ENCODE measurements around the gene IGBP1. TPM values are rescaled to one million over a fixed set of nuclear protein-coding genes. Genes with fewer than 3 reads are reported as not detected.
"Not testable (repeated sequence)": the region's sequence is repeated elsewhere in the genome, so short reads cannot be mapped to it uniquely, and the experiment has no call there.

Gene IGBP1
- total RNA-seq, 2 experiments from 2014 or later, result 50.8 to 51.5 TPM

GRCh38 chrX:70169281-70169680 is 36.0 kb downstream of the IGBP1 start:
- intact Hi-C loops (cut with micrococcal nuclease), result no loop called here
- ChIA-PET POLR2A (no interaction called here), CTCF (interaction anchor here (0.8 kb wide), 1 partner anchor 28 kb away, joined by 3 read pairs; no protein-coding TSS in a partner anchor)
- Mint-ChIP-seq H3K36me3 (no peaks in the 10 kb centered on the region), H3K27ac (no peak overlapping the region), H3K4me1 (ENCODE audit: low read depth) (peaks cover 6% of the 10 kb centered on the region), H3K4me3 (no peak overlapping the region), H3K9me3 (no peaks in the 10 kb centered on the region), H3K27me3 (no peaks in the 10 kb centered on the region)
- DNase-seq, result no peak

- Mint-ChIP-seq H3K4me1 (ENCODE audit: low read depth) (peaks cover 12% of the 10 kb centered on the region), H3K27ac (no peak overlapping the region), H3K36me3 (no peaks in the 10 kb centered on the region), H3K9me3 (no peaks in the 10 kb centered on the region), H3K27me3 (no peaks in the 10 kb centered on the region), H3K4me3 (no peak overlapping the region)
- ChIA-PET POLR2A (no interaction called here), CTCF (no interaction called here)
- no peak for DNase-seq
- intact Hi-C loops (cut with micrococcal nuclease), result no loop called here
Measured at GRCh38 chrX:70171624-70172023, 38.4 kb downstream of the IGBP1 start.

GRCh38 chrX:70172221-70172620 is 39.0 kb downstream of the IGBP1 start:
- intact Hi-C loops (cut with micrococcal nuclease), result no loop called here
- POLR2A ChIA-PET, result no interaction called here
- Mint-ChIP-seq H3K27me3 (no peaks in the 10 kb centered on the region), H3K9me3 (no peaks in the 10 kb centered on the region), H3K4me1 (ENCODE audit: low read depth) (peaks cover 9% of the 10 kb centered on the region), H3K4me3 (no peak overlapping the region), H3K27ac (no peak overlapping the region), H3K36me3 (no peaks in the 10 kb centered on the region)
- CTCF ChIA-PET, result no interaction called here
- no peak for DNase-seq

- DNase-seq, result no peak
- H3K27ac Mint-ChIP-seq, result no peak overlapping the region
- H3K4me3 Mint-ChIP-seq, result no peak overlapping the region
- ChIA-PET CTCF (no interaction called here), POLR2A (no interaction called here)
- H3K9me3 Mint-ChIP-seq, result no peaks in the 10 kb centered on the region
- H3K27me3 Mint-ChIP-seq, result no peaks in the 10 kb centered on the region
- no peaks in the 10 kb centered on the region for H3K36me3 Mint-ChIP-seq
- intact Hi-C loops (cut with micrococcal nuclease), result no loop called here
- peaks cover 7% of the 10 kb centered on the region for H3K4me1 Mint-ChIP-seq (ENCODE audit: low read depth)
Measured at GRCh38 chrX:70172964-70173363, 39.7 kb downstream of the IGBP1 start.

- Mint-ChIP-seq H3K27ac (no peak overlapping the region), H3K36me3 (no peaks in the 10 kb centered on the region), H3K9me3 (no peaks in the 10 kb centered on the region), H3K27me3 (no peaks in the 10 kb centered on the region), H3K4me3 (no peak overlapping the region), H3K4me1 (ENCODE audit: low read depth) (peaks cover 7% of the 10 kb centered on the region)
- intact Hi-C loops (cut with micrococcal nuclease), result no loop called here
- POLR2A ChIA-PET, result no interaction called here
- no peak for DNase-seq
- CTCF ChIA-PET, result interaction anchor here (0.7 kb wide), 1 partner anchor 42 kb away, joined by 4 read pairs; the partner anchor contains the start of gene IGBP1
Measured at GRCh38 chrX:70174754-70175153, 41.5 kb downstream of the IGBP1 start.

GRCh38 chrX:70175338-70175737 is 42.1 kb downstream of the IGBP1 start:
- intact Hi-C loops (cut with micrococcal nuclease), result no loop called here
- no peaks in the 10 kb centered on the region for H3K36me3 Mint-ChIP-seq
- DNase-seq, result no peak
- H3K27ac Mint-ChIP-seq, result no peak overlapping the region
- no peaks in the 10 kb centered on the region for H3K27me3 Mint-ChIP-seq
- ChIA-PET POLR2A (no interaction called here), CTCF (no interaction called here)
- H3K9me3 Mint-ChIP-seq, result no peaks in the 10 kb centered on the region
- peaks cover 7% of the 10 kb centered on the region for H3K4me1 Mint-ChIP-seq (ENCODE audit: low read depth)
- H3K4me3 Mint-ChIP-seq, result no peak overlapping the region

GRCh38 chrX:70176938-70177533 is 43.8 kb downstream of the IGBP1 start, which contains the start of gene DGAT2L6:
Gene DGAT2L6, plus strand, starts transcription at chrX:70177483. Its CDS starts 100 bp downstream, at chrX:70177583.
- DNase-seq, result no peak
- H3K36me3 Mint-ChIP-seq, result no peaks in the 10 kb centered on the region
- no peak within 1 kb of the TSS for H3K4me3 Mint-ChIP-seq
- no peaks in the 10 kb centered on the region for H3K27me3 Mint-ChIP-seq
- CTCF ChIA-PET, result no interaction called here
- peaks cover 7% of the 10 kb centered on the region for H3K4me1 Mint-ChIP-seq (ENCODE audit: low read depth)
- POLR2A ChIA-PET, result no interaction called here
- intact Hi-C loops (cut with micrococcal nuclease), result no loop called here
- no peak within 1 kb of the TSS for H3K27ac Mint-ChIP-seq
- H3K9me3 Mint-ChIP-seq, result no peaks in the 10 kb centered on the region

GRCh38 chrX:70183091-70183490 is 49.8 kb downstream of the IGBP1 start:
- intact Hi-C loops (cut with micrococcal nuclease), result no loop called here
- ChIA-PET CTCF (interaction anchor here (0.5 kb wide), 1 partner anchor 235 kb away, joined by 4 read pairs; no protein-coding TSS in a partner anchor), POLR2A (no interaction called here)
- Mint-ChIP-seq H3K9me3 (no peaks in the 10 kb centered on the region), H3K36me3 (no peaks in the 10 kb centered on the region), H3K4me1 (ENCODE audit: low read depth) (no peaks in the 10 kb centered on the region), H3K27me3 (no peaks in the 10 kb centered on the region), H3K4me3 (no peak overlapping the region), H3K27ac (no peak overlapping the region)
- DNase-seq, result no peak

- H3K27me3 Mint-ChIP-seq, result peaks cover 3% of the 10 kb centered on the region
- DNase-seq, result no peak
Measured at GRCh38 chrX:70190225-70190624, 57.0 kb downstream of the IGBP1 start.

GRCh38 chrX:70196961-70197720 is 63.9 kb downstream of the IGBP1 start:
- Mint-ChIP-seq H3K4me1 (ENCODE audit: low read depth) (peaks cover 2% of the 10 kb centered on the region), H3K27me3 (peaks cover 2% of the 10 kb centered on the region), H3K4me3 (no peak overlapping the region), H3K9me3 (no peaks in the 10 kb centered on the region), H3K36me3 (no peaks in the 10 kb centered on the region), H3K27ac (no peak overlapping the region)
- intact Hi-C loops (cut with micrococcal nuclease), result loop anchor here (1.0 to 2.0 kb wide), 3 partner anchors 66 to 468 kb away; no protein-coding TSS in a partner anchor
- peak; percentile 68 for DNase-seq
- CTCF ChIA-PET, result interaction anchor here (0.6 to 3.1 kb wide), 8 partner anchors 22 to 236 kb away, joined by 3 to 14 read pairs (median 4); partner anchors contain the start of genes IGBP1 and P2RY4
- POLR2A ChIA-PET, result no interaction called here

More at GRCh38 chrX:70190225-70190624, 57.0 kb downstream of the IGBP1 start:
- Mint-ChIP-seq H3K27ac (no peak overlapping the region), H3K36me3 (no peaks in the 10 kb centered on the region), H3K9me3 (peaks cover 10% of the 10 kb centered on the region), H3K4me1 (ENCODE audit: low read depth) (no peaks in the 10 kb centered on the region), H3K4me3 (no peak overlapping the region)
- intact Hi-C loops (cut with micrococcal nuclease), result no loop called here
- POLR2A ChIA-PET, result no interaction called here
- CTCF ChIA-PET, result no interaction called here

- ChIA-PET CTCF (no interaction called here), POLR2A (no interaction called here)
- Mint-ChIP-seq H3K4me3 (no peak overlapping the region), H3K27me3 (peaks cover 2% of the 10 kb centered on the region), H3K36me3 (no peaks in the 10 kb centered on the region), H3K4me1 (ENCODE audit: low read depth) (peaks cover 2% of the 10 kb centered on the region), H3K27ac (no peak overlapping the region), H3K9me3 (no peaks in the 10 kb centered on the region)
- intact Hi-C loops (cut with micrococcal nuclease), result no loop called here
- no peak for DNase-seq
Measured at GRCh38 chrX:70201732-70202131, 68.5 kb downstream of the IGBP1 start.

- intact Hi-C loops (cut with micrococcal nuclease), result no loop called here
- H3K9me3 Mint-ChIP-seq, result no peaks in the 10 kb centered on the region
- CTCF ChIA-PET, result no interaction called here
- H3K27ac Mint-ChIP-seq, result no peak overlapping the region
- H3K4me1 Mint-ChIP-seq (ENCODE audit: low read depth), result no peaks in the 10 kb centered on the region
- no peaks in the 10 kb centered on the region for H3K36me3 Mint-ChIP-seq
- POLR2A ChIA-PET, result no interaction called here
- no peak overlapping the region for H3K4me3 Mint-ChIP-seq
- DNase-seq, result no peak
- H3K27me3 Mint-ChIP-seq, result no peaks in the 10 kb centered on the region
Measured at GRCh38 chrX:70208479-70208878, 75.2 kb downstream of the IGBP1 start.

GRCh38 chrX:70209570-70209969 is 76.3 kb downstream of the IGBP1 start:
- H3K4me3 Mint-ChIP-seq; H3K27me3 Mint-ChIP-seq; H3K27ac Mint-ChIP-seq; DNase-seq; H3K4me1 Mint-ChIP-seq (ENCODE audit: low read depth); POLR2A ChIA-PET; intact Hi-C loops (cut with micrococcal nuclease); H3K36me3 Mint-ChIP-seq; H3K9me3 Mint-ChIP-seq: not testable (repeated sequence)
- CTCF ChIA-PET, result interaction anchor here (0.6 kb wide), 1 partner anchor 193 kb away, joined by 3 read pairs; no protein-coding TSS in a partner anchor
